ENCODE data around the gene LAMTOR3. TPM values are rescaled to one million over a fixed set of nuclear protein-coding genes. Genes with fewer than 3 reads are reported as not detected.

The LAMTOR3 gene
- total and polyA plus RNA-seq, 2 donors (not counting 1 experiment from before 2014, with no cell fraction given), result 24.1 to 95.5 TPM

DNA sequence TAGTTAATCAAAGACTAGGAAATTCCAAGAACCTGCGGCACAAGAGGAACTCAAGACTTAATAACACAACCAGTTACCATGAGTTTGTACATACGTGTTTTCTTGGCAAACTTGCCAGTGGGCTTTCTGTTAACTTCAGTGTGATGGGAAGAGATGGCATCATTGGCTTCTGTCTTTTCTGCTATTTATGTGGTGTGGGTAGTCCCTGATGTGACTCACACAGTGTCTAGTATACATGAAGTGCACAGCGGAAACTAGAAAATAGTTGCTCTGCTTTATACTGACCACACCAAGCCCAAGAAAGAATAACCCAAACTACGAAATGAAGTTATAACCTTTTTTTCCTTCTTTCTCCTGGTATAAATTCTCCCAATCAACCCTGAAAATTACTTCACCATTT lies 53.1 kb downstream of the LAMTOR3 start:
- Histone ChIP-seq H3K79me2 (ENCODE audit: control insufficient read depth, insufficient read depth, low read length) (no peaks in the 10 kb centered on the region), H2AFZ (ENCODE audit: low read length) (no peak overlapping the region), H3K4me3 (replicated peaks in 1 of 4; ENCODE audit: control extremely low read depth in 1 of 4, insufficient read depth in 1 of 4, low read depth in 3 of 4, low read length in 4 of 4) (no peak overlapping the region), H3K9ac (ENCODE audit: insufficient read depth, low read length) (no peak overlapping the region), H3K4me1 (ENCODE audit: control insufficient read depth, extremely low read depth, insufficient read depth, low read length) (no peaks in the 10 kb centered on the region), H4K20me1 (ENCODE audit: control insufficient read depth, extremely low read depth, insufficient read depth, low read length) (no peaks in the 10 kb centered on the region), H3K27me3 (ENCODE audit: control insufficient read depth, insufficient read depth, low read length) (no peaks in the 10 kb centered on the region), H3K4me2 (ENCODE audit: extremely low read depth, insufficient read depth, low read length) (no peak overlapping the region), H3K36me3 (ENCODE audit: control insufficient read depth, insufficient read depth, low read length) (no peaks in the 10 kb centered on the region), H3K27ac (ENCODE audit: insufficient read depth, low read length) (no peak overlapping the region), H3K9me3 (ENCODE audit: control insufficient read depth, insufficient read depth, low read depth, low read length) (no peaks in the 10 kb centered on the region)
- TF ChIP-seq, protein P1, sequence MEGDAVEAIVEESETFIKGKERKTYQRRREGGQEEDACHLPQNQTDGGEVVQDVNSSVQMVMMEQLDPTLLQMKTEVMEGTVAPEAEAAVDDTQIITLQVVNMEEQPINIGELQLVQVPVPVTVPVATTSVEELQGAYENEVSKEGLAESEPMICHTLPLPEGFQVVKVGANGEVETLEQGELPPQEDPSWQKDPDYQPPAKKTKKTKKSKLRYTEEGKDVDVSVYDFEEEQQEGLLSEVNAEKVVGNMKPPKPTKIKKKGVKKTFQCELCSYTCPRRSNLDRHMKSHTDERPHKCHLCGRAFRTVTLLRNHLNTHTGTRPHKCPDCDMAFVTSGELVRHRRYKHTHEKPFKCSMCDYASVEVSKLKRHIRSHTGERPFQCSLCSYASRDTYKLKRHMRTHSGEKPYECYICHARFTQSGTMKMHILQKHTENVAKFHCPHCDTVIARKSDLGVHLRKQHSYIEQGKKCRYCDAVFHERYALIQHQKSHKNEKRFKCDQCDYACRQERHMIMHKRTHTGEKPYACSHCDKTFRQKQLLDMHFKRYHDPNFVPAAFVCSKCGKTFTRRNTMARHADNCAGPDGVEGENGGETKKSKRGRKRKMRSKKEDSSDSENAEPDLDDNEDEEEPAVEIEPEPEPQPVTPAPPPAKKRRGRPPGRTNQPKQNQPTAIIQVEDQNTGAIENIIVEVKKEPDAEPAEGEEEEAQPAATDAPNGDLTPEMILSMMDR (conservative IDR thresholded peaks at IDR 0.05 in 1 of 2, IDR thresholded peaks at IDR 0.05 in 1 of 2; ENCODE audit: low read depth in 1 of 2, low read length in 2 of 2), result no peak
- TF ChIP-seq EZH2 (IDR thresholded peaks at IDR 0.05; ENCODE audit: low read length, missing control alignments), result no peak
- no peak for DNase-seq (ENCODE audit: low read depth in 2 of 2)

DNA sequence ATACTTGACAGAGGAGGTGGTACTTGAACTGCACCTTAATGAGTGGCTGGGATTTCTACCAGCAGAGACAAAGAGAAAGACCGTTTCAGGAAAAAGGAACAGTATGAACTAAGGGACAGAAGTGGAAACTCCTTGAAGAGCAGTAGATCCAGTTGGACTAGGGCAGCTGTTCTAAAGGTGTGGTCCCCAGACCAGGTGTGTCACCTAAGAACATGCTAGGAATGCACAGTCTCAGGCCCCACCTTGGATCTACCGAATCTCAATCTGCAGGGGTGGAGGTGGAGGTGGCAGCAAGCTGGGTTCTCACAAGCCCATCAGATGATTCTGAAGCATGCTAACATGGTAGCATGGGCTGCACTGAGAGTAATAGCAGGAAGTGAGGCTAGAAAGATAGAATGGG lies 55.3 kb downstream of the LAMTOR3 start:
- Histone ChIP-seq H3K79me2 (ENCODE audit: control insufficient read depth, insufficient read depth, low read length) (no peaks in the 10 kb centered on the region), H3K27ac (ENCODE audit: insufficient read depth, low read length) (no peak overlapping the region), H3K36me3 (ENCODE audit: control insufficient read depth, insufficient read depth, low read length) (no peaks in the 10 kb centered on the region), H3K4me3 (replicated peaks in 1 of 4; ENCODE audit: control extremely low read depth in 1 of 4, insufficient read depth in 1 of 4, low read depth in 3 of 4, low read length in 4 of 4) (no peak overlapping the region), H4K20me1 (ENCODE audit: control insufficient read depth, extremely low read depth, insufficient read depth, low read length) (no peaks in the 10 kb centered on the region), H3K9ac (ENCODE audit: insufficient read depth, low read length) (no peak overlapping the region), H3K27me3 (ENCODE audit: control insufficient read depth, insufficient read depth, low read length) (no peaks in the 10 kb centered on the region), H3K4me2 (ENCODE audit: extremely low read depth, insufficient read depth, low read length) (no peak overlapping the region), H3K4me1 (ENCODE audit: control insufficient read depth, extremely low read depth, insufficient read depth, low read length) (no peaks in the 10 kb centered on the region), H2AFZ (ENCODE audit: low read length) (no peak overlapping the region), H3K9me3 (ENCODE audit: control insufficient read depth, insufficient read depth, low read depth, low read length) (no peaks in the 10 kb centered on the region)
- no peak for DNase-seq (ENCODE audit: low read depth in 2 of 2)
- TF ChIP-seq EZH2 (IDR thresholded peaks at IDR 0.05; ENCODE audit: low read length, missing control alignments), result no peak
- TF ChIP-seq, protein P1 (conservative IDR thresholded peaks at IDR 0.05 in 1 of 2, IDR thresholded peaks at IDR 0.05 in 1 of 2; ENCODE audit: low read depth in 1 of 2, low read length in 2 of 2), result no peak

DNA sequence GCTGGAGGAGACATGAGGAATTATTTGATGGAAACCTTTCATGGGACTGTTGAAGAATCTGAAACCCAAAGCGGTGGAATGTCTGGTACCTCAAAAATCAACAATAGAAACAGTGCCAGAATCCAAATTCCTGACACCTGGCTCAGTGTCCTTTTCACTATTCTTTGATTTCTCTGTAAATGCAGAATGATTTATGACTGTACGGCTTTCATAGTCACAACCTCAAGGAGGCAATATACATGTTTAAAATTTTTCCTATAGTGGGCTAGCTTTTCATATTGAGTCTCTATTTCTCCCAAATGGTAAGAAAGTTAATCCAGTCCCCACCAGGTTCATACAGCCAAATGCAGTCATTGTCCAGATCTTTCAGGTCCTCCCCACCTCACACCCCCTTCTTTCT lies 58.3 kb downstream of the LAMTOR3 start:
- H3K4me2 ChIP-seq (ENCODE audit: extremely low read depth, insufficient read depth, low read length), result no peak overlapping the region
- H4K20me1 ChIP-seq (ENCODE audit: control insufficient read depth, extremely low read depth, insufficient read depth, low read length), result no peaks in the 10 kb centered on the region
- H3K4me3 ChIP-seq (replicated peaks in 1 of 4; ENCODE audit: control extremely low read depth in 1 of 4, insufficient read depth in 1 of 4, low read depth in 3 of 4, low read length in 4 of 4), result no peak overlapping the region
- no peaks in the 10 kb centered on the region for H3K79me2 ChIP-seq (ENCODE audit: control insufficient read depth, insufficient read depth, low read length)
- no peak for DNase-seq (ENCODE audit: low read depth in 2 of 2)
- TF ChIP-seq, protein P1 (conservative IDR thresholded peaks at IDR 0.05 in 1 of 2, IDR thresholded peaks at IDR 0.05 in 1 of 2; ENCODE audit: low read depth in 1 of 2, low read length in 2 of 2), result no peak
- no peak for TF ChIP-seq EZH2 (IDR thresholded peaks at IDR 0.05; ENCODE audit: low read length, missing control alignments)
- no peaks in the 10 kb centered on the region for H3K36me3 ChIP-seq (ENCODE audit: control insufficient read depth, insufficient read depth, low read length)
- no peak overlapping the region for H3K9ac ChIP-seq (ENCODE audit: insufficient read depth, low read length)
- no peak overlapping the region for H3K27ac ChIP-seq (ENCODE audit: insufficient read depth, low read length)
- no peak overlapping the region for H2AFZ ChIP-seq (ENCODE audit: low read length)
- no peaks in the 10 kb centered on the region for H3K4me1 ChIP-seq (ENCODE audit: control insufficient read depth, extremely low read depth, insufficient read depth, low read length)
- H3K9me3 ChIP-seq (ENCODE audit: control insufficient read depth, insufficient read depth, low read depth, low read length), result no peaks in the 10 kb centered on the region
- H3K27me3 ChIP-seq (ENCODE audit: control insufficient read depth, insufficient read depth, low read length), result no peaks in the 10 kb centered on the region
